ENCODE data around the gene KCTD1.

KCTD1 gene

GRCh38 chr18:26407736-26408601 lies 140.4 kb downstream of the KCTD1 start:
- Mint-ChIP-seq H3K36me3 (ENCODE audit: low read depth) (no peaks in the 10 kb centered on the region), H3K27ac (no peak overlapping the region), H3K4me1 (ENCODE audit: low read depth) (no peaks in the 10 kb centered on the region), H3K27me3 (no peaks in the 10 kb centered on the region), H3K4me3 (no peak overlapping the region), H3K9me3 (no peaks in the 10 kb centered on the region)
- DNase-seq = no peak

GRCh38 chr18:26406854-26407517 lies 141.4 kb downstream of the KCTD1 start:
- Mint-ChIP-seq H3K27me3 (no peaks in the 10 kb centered on the region), H3K27ac (no peak overlapping the region), H3K4me1 (ENCODE audit: low read depth) (no peaks in the 10 kb centered on the region), H3K9me3 (no peaks in the 10 kb centered on the region), H3K36me3 (ENCODE audit: low read depth) (no peaks in the 10 kb centered on the region), H3K4me3 (no peak overlapping the region)
- no peak for DNase-seq

- Mint-ChIP-seq H3K27ac (no peak overlapping the region), H3K4me3 (no peak overlapping the region), H3K9me3 (no peaks in the 10 kb centered on the region), H3K36me3 (ENCODE audit: low read depth) (no peaks in the 10 kb centered on the region), H3K27me3 (no peaks in the 10 kb centered on the region), H3K4me1 (ENCODE audit: low read depth) (no peaks in the 10 kb centered on the region)
- DNase-seq = no peak
Observed at GRCh38 chr18:26406324-26406723, 142.0 kb downstream of the KCTD1 start.

- Mint-ChIP-seq H3K27me3 (no peaks in the 10 kb centered on the region), H3K4me1 (ENCODE audit: low read depth) (no peaks in the 10 kb centered on the region), H3K9me3 (no peaks in the 10 kb centered on the region), H3K4me3 (no peak overlapping the region), H3K36me3 (ENCODE audit: low read depth) (no peaks in the 10 kb centered on the region), H3K27ac (no peak overlapping the region)
- no peak for DNase-seq
Observed at GRCh38 chr18:26405190-26405801, 143.1 kb downstream of the KCTD1 start.
